H7 (cell line): ENCODE measurements around the gene MIEF1. TPM values are rescaled to one million over a fixed set of nuclear protein-coding genes. Genes with fewer than 3 reads are reported as not detected.
A peak's percentile ranks its signal among the peaks of the same experiment; 100 is the strongest.

Source experiments
- DNase-seq: peaks from one replicate; pipeline ENCODE4 v3.0.0; 2012
- H3K27me3 ChIP-seq: 2 replicates; pipeline ENCODE4 v1.6.0; 2011; ENCODE audit warnings: mild to moderate bottlenecking, low read length; ENCODE audit not compliant: control insufficient read depth, insufficient read depth
- H3K36me3 ChIP-seq: replicated peaks from 2 replicates; pipeline ENCODE4 v1.5.1; 2011; ENCODE audit warnings: low read length; ENCODE audit not compliant: control insufficient read depth, insufficient read depth
- H3K4me3 ChIP-seq: 2 replicates; pipeline ENCODE4 v1.5.1; 2011; ENCODE audit warnings: low read depth, mild to moderate bottlenecking, control low read depth, low read length, moderate library complexity; ENCODE audit not compliant: insufficient read depth
- total RNA-seq: library from RNA; depleted of rRNA; stranded (reverse); fragments of >200 nt; shearing (Covaris generic); gene quantifications from 2 replicates; pipeline ENCODE4 v1.2.3, GENCODE V29; 2014

Gene MIEF1
- total RNA-seq, 1 experiment from 2014 or later: 26.4 TPM

DNA sequence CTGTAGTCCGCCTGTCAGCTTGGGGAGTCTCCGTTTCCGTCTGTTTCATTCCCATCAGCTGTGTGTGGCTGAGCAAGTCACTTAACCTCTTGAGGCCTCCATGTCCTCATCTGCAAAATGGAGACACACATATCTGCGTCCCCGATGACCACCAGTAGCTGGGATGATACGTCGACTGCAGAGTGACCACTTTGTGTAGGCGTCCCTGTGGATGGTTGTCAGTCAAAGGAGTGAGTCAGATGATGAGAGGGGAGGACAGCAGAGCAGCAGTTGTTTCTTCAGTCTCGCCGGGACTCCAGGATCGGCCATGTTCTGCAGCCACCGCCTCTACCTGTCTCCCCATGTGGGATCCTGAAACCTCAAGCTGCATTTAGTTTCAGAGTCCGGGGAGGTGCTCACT is 25.4 kb upstream of the MIEF1 start:
- no peaks in the 10 kb centered on the region for H3K36me3 ChIP-seq
- H3K4me3 ChIP-seq: no peak overlapping the region
- no peak for DNase-seq
- H3K27me3 ChIP-seq: no peaks in the 10 kb centered on the region

DNA sequence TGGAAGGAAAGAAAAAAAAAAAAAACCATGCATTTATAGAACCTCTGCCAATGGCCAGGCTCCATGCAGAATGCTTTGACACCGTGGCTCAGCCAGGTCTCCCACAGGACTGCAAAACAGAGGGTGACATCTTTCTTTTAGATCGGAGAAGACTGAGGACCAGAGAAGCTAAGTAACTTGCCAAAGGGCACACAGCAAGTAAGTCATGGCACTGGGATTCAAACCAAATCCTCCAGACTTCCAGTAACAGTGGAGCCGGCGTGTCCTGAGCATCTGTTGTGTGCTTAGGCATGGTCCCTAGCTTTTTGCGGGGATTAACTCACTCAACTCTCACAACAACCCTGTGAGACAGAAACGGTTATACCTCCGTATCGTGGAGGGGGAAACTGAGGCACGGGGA is 24.5 kb upstream of the MIEF1 start:
- no peaks in the 10 kb centered on the region for H3K36me3 ChIP-seq
- no peak overlapping the region for H3K4me3 ChIP-seq
- DNase-seq: no peak
- no peaks in the 10 kb centered on the region for H3K27me3 ChIP-seq

DNA sequence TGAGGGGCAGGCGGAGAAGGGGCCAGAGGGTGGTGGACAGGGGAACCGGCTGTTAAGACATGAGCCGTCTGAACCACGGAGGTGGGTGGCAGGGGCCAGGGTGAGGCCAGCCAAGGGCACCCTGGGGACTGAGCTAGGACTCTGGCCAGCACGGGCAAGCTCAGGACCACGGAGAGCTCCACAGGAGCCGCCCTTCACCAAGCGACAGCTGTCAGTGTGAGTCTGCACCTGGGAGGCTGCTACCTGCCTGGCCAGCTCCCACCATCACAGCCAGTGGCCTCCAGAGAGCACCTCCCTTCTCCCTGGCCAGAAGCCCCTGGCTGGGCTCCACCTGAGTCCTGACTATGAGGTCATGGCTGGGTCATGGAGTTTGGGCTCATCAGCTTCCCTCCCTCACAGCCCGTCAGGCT is 23.6 kb upstream of the MIEF1 start:
- Histone ChIP-seq H3K4me3 (no peak overlapping the region), H3K36me3 (no peaks in the 10 kb centered on the region), H3K27me3 (no peaks in the 10 kb centered on the region)
- DNase-seq: peak; percentile 89

DNA sequence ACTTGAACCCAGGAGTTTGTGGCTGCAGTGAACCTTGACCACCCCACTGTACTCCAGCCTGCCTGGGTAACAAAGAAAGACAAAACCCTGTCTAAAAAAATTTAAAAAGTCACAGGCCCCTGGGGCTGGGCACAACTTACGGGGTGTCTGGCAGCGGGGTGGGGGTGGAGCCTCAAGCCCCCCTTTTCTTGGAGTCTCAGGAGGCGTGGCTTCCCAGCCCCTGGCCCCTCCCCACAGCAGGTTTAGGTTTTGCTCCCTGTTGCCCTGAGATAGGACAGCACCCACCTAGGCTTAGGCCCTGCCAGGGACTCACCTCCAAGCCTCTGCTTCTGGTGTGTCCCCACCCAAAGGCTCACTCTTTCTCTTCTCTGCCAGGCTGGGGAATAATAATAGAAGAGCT is 22.8 kb upstream of the MIEF1 start:
- no peaks in the 10 kb centered on the region for H3K27me3 ChIP-seq
- no peaks in the 10 kb centered on the region for H3K36me3 ChIP-seq
- no peak overlapping the region for H3K4me3 ChIP-seq
- DNase-seq: peak; percentile 69

DNA sequence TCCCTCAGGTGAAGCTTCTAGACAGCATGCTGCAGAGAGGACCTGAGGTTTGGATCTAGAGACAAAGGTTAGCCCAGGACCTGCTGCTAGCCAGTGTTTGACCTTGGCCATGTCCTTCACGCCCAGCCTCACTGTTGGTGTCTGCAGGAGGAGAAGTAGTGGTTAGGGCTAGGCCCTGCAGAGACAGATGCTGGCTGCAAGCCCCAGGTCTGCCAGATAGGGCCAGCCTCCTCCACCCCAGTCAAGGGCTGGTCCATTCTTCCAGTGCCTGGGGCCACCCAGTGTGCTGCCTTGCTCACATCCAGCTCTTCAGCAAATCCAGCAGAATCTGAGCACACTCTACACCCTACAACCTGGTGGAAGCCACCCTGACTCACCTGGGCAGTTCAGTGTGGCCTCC is 21.5 kb upstream of the MIEF1 start:
- Histone ChIP-seq H3K4me3 (no peak overlapping the region), H3K36me3 (no peaks in the 10 kb centered on the region), H3K27me3 (no peaks in the 10 kb centered on the region)
- DNase-seq: no peak

DNA sequence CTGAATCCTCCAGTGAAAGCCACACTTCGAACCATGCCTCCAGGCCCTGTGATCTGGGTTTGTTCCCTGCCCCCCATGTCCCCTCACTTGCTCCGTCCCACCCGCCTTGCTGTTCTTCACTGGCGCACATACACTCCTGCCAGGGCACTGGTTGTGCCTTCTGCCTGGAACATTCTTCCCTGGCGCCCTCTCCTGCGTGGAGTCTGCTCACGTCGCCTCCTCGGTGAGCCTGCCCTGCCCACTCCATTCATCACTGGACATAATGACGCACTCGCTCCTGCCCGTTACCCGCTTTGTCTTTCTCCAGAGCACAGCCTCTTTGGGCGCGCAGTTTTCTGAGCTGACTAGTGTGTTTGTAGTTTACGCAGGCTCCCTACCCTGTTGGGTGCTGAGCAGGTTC is 21.0 kb upstream of the MIEF1 start:
- no peak for DNase-seq
- Histone ChIP-seq H3K36me3 (no peaks in the 10 kb centered on the region), H3K27me3 (no peaks in the 10 kb centered on the region), H3K4me3 (no peak overlapping the region)

DNA sequence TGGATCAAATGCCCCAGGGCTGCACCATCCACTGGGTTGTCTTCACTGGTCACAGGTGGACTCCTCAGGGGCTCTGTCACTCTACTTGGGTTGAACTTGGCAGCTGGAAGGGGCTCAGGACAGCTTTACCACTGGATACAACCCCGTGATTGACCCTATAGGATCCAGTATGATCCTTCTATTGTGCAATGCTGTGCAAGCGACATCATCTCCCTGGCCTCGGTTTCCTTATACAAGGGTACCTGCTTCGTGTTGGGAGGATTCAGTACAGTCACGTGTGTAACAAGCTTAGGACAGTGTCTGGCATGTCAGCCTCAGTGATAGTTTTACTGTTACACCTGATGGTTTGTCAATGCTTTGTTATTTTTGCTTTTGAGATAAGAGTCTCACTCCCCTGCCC is 20.5 kb upstream of the MIEF1 start:
- no peak for DNase-seq
- Histone ChIP-seq H3K36me3 (no peaks in the 10 kb centered on the region), H3K4me3 (no peak overlapping the region), H3K27me3 (no peaks in the 10 kb centered on the region)

DNA sequence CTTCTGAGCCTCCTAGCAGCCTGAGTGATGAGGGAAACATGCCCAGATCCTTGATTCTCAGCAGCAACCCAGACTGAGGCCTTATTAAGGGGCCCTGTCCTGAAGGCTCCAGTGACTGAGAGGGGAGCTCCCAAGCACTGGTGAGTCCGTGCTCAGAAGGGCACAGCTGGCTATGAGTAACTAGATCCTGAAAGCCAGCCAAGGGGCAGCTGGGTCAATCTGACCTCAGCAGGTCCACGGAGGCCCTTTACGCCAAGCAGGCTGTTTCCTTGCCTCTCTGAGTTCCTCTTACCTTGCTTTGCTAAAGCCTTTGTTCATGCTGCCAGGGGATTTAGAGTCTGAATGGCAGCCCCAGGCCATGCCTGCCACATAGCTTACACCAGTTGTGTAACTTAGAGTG is 19.3 kb upstream of the MIEF1 start:
- DNase-seq: no peak
- Histone ChIP-seq H3K36me3 (no peaks in the 10 kb centered on the region), H3K4me3 (no peak overlapping the region), H3K27me3 (no peaks in the 10 kb centered on the region)

DNA sequence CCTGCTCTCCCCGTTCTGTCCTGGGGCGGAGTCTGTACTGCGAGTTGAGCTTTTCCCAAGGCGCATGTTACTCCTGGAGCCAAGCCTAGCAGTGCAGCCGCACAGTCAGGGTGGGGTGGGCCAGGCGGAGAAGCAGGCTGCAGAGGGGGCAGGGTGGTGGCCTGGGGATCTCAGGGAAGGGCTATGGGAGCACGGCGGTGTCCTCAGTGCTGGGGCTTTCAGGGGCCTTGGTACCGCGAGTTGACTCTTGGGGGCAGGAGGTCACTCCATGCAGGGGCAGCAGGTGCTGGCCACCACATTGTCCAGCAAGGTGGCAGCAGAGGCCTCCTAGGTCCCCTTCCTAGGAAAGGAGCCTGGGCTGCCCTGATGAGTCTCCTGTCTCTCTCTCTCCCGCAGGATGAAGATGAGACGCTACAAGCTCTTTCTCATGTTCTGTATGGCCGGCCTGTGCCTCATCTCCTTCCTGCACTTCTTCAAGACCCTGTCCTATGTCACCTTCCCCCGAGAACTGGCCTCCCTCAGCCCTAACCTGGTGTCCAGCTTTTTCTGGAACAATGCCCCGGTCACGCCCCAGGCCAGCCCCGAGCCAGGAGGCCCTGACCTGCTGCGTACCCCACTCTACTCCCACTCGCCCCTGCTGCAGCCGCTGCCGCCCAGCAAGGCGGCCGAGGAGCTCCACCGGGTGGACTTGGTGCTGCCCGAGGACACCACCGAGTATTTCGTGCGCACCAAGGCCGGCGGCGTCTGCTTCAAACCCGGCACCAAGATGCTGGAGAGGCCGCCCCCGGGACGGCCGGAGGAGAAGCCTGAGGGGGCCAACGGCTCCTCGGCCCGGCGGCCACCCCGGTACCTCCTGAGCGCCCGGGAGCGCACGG is 14.9 kb upstream of the MIEF1 start:
- peak; percentile 61 for DNase-seq
- Histone ChIP-seq H3K36me3 (no peaks in the 10 kb centered on the region), H3K4me3 (no peak overlapping the region), H3K27me3 (no peaks in the 10 kb centered on the region)

DNA sequence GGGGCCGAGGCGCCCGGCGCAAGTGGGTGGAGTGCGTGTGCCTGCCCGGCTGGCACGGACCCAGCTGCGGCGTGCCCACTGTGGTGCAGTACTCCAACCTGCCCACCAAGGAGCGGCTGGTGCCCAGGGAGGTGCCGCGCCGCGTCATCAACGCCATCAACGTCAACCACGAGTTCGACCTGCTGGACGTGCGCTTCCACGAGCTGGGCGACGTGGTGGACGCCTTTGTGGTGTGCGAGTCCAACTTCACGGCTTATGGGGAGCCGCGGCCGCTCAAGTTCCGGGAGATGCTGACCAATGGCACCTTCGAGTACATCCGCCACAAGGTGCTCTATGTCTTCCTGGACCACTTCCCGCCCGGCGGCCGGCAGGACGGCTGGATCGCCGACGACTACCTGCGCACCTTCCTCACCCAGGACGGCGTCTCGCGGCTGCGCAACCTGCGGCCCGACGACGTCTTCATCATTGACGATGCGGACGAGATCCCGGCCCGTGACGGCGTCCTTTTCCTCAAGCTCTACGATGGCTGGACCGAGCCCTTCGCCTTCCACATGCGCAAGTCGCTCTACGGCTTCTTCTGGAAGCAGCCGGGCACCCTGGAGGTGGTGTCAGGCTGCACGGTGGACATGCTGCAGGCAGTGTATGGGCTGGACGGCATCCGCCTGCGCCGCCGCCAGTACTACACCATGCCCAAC is 14.1 kb upstream of the MIEF1 start:
- H3K4me3 ChIP-seq: no peak overlapping the region
- DNase-seq: peak; percentile 52
- H3K36me3 ChIP-seq: no peaks in the 10 kb centered on the region
- no peaks in the 10 kb centered on the region for H3K27me3 ChIP-seq

DNA sequence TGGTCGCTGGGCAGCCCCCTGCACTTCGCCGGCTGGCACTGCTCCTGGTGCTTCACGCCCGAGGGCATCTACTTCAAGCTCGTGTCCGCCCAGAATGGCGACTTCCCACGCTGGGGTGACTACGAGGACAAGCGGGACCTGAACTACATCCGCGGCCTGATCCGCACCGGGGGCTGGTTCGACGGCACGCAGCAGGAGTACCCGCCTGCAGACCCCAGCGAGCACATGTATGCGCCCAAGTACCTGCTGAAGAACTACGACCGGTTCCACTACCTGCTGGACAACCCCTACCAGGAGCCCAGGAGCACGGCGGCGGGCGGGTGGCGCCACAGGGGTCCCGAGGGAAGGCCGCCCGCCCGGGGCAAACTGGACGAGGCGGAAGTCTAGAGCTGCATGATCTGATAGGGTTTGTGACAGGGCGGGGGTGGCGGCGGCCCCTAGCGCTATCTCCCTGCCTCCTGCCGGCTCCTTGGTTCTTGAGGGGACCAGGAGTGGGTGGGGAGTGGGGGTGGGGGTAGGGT is 13.5 kb upstream of the MIEF1 start:
- Histone ChIP-seq H3K36me3 (no peaks in the 10 kb centered on the region), H3K27me3 (no peaks in the 10 kb centered on the region), H3K4me3 (no peak overlapping the region)
- DNase-seq: peak; percentile 65

DNA sequence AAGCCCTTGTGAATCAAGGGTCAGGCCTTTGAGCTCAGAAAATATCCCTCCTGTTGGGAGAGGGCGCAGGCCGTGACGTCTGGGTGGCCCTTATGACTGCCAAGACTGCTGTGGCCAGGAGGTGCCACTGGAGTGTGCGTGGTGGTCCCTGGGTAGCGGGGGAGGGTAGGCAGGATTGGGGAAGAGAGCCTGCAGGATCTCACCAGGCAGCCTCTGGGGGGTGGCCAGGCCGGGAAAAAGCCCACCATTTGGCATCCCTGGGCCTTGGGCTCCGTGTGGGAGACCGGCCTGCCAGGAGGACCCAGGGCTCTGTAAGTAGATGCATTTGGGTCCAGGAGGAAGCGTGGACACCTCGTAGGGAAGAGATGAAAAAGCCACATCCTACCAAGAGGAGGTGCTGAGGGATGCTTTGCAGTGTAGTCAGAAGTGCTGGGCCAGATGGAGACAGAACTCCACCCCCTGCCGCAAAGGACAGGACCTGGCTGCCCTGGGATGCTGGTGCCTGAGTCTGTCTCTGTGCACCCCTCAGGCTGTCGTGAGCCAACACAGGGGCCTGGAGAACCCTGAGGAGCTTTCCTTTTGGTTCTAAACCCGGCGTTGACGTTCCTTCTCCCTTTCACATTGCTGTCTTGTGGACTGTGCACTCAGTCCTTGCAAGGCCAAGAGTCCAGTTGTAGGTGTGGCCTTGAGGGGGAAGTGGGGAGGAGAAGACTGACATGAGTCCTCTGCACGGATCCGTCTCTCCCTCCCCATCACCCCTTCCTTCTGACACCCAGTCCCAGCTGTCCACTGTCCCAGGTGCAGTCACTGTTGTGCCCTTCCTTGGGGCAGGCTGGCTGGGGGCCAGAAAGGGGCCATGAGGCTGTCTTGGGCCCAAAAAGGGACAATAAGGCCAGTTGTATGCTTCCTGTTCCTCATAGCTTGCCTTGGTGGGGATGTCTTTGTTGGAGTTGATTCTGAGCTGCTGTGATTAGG is 12.7 kb upstream of the MIEF1 start:
- Histone ChIP-seq H3K27me3 (no peaks in the 10 kb centered on the region), H3K36me3 (no peaks in the 10 kb centered on the region), H3K4me3 (no peak overlapping the region)
- DNase-seq: peak; percentile 48

DNA sequence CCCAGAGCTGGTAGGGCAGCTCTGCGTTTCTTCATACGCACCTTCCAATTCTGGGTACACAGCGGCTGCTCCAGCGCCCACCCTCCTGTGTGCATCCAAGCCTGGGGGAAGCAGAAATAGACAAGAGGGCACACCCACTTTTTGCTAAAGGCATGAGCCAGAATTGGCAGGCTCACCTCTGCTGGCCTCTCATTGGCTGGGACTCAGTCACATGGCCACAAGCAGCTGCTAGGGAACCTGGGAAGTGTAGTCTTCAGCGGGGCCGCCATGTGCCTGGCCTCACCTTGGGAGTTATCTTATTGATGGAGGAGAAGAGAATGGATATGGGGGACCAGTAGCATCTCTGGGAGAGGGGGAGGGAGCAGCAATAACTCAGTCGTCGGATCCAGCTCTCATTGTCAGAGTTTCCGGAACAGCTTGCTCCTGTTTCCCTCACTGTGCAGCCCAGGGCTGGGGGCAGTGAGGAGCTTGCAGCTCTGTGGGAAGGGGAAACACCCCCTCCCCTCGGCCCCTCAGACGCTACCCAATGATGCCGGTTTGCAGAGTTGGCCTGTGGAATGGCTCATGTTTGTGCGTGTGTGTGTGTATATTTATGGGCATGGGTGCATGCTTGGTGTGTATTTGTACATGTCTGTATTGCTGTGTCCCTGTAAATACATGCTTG is 11.8 kb upstream of the MIEF1 start:
- Histone ChIP-seq H3K27me3 (no peaks in the 10 kb centered on the region), H3K4me3 (no peak overlapping the region), H3K36me3 (no peaks in the 10 kb centered on the region)
- peak; percentile 97 for DNase-seq
